ENCODE measurements around the gene WTIP. TPM values are rescaled to one million over a fixed set of nuclear protein-coding genes. Genes with fewer than 3 reads are reported as not detected.
"Not testable (repeated sequence)": the region's sequence is repeated elsewhere in the genome, so short reads cannot be mapped to it uniquely, and the experiment has no call there.

WTIP gene
- total RNA-seq, 2 donors from 2014 or later, result 22.9 to 40.8 TPM

DNA sequence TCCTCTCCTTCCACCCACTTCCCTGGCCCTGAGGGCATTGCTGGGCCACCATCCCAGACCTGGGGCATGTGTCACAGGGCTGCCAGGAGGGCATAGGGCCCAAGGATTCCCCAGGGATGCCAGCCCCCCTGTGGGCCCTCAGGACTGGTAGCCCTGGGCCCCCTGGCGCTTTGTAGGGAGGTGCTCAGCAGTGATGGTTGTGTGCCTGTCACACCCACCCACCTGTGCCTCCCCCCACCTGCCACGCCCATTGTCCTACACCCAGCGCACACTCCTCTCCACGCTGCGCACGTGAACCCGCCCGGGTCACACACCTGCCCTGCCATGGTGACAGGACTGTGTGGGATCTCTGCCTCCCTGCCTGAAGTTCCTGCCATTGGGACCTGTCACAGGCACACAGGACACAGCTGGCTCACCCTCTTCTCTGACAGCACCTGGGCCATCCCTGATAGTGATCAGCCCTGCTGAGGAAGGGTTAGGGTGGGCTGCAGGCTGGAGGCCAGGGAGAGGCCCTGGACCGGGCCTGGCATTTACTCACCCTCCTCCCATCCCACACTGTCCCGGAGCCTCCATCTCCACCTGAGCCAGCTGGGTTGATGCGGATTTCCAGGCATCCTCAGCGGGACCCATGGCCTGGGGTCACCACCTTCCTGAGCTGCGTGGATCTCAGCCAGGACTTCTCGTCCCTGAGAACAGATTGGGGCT is 23.9 kb downstream of the WTIP start:
- 80% methylated on average over 12 of the region's 14 CpGs for WGBS
- Histone ChIP-seq H3K36me3 (no peaks in the 10 kb centered on the region), H3K27ac (no peak overlapping the region), H3K27me3 (replicated peaks; ENCODE audit: insufficient read depth) (no peaks in the 10 kb centered on the region), H3K4me1 (replicated peaks) (no peaks in the 10 kb centered on the region), H3K4me3 (no peak overlapping the region), H3K9me3 (no peaks in the 10 kb centered on the region)
- intact Hi-C loops (cut with DNase I), result no loop called here
- no peak for TF ChIP-seq POLR2AphosphoS5 (IDR thresholded peaks at IDR 0.05)
- TF ChIP-seq, protein P1, sequence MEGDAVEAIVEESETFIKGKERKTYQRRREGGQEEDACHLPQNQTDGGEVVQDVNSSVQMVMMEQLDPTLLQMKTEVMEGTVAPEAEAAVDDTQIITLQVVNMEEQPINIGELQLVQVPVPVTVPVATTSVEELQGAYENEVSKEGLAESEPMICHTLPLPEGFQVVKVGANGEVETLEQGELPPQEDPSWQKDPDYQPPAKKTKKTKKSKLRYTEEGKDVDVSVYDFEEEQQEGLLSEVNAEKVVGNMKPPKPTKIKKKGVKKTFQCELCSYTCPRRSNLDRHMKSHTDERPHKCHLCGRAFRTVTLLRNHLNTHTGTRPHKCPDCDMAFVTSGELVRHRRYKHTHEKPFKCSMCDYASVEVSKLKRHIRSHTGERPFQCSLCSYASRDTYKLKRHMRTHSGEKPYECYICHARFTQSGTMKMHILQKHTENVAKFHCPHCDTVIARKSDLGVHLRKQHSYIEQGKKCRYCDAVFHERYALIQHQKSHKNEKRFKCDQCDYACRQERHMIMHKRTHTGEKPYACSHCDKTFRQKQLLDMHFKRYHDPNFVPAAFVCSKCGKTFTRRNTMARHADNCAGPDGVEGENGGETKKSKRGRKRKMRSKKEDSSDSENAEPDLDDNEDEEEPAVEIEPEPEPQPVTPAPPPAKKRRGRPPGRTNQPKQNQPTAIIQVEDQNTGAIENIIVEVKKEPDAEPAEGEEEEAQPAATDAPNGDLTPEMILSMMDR (IDR thresholded peaks at IDR 0.05), result no peak
- TF ChIP-seq POLR2A (IDR thresholded peaks at IDR 0.05), result no peak
- no peak for DNase-seq (ENCODE audit: low spot score)

DNA sequence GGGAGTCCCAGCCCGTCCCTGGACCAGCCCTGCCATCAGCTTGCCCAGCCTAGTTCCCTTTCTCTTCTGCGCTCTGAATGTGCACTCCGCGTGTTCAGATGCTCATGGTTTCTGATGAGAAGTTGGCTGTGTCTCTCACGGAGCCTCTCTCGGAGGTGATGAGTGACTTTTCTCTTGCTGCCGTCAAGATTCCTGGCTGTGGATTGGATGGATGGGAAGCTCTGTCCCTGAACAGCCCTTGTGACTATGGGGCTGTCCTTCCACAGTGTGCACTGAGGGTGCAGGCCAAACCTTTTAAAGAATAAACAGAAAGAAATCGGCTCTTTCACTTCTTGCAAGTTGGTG is 24.4 kb downstream of the WTIP start:
- H3K27me3 ChIP-seq (replicated peaks; ENCODE audit: insufficient read depth), result no peaks in the 10 kb centered on the region
- H3K36me3 ChIP-seq, result no peaks in the 10 kb centered on the region
- H3K27ac ChIP-seq, result no peak overlapping the region
- intact Hi-C loops (cut with DNase I), result no loop called here
- DNase-seq (ENCODE audit: low spot score), result no peak
- 48% methylated on average over 8 of the region's 8 CpGs for WGBS
- H3K9me3 ChIP-seq, result no peaks in the 10 kb centered on the region
- TF ChIP-seq POLR2AphosphoS5 (IDR thresholded peaks at IDR 0.05), result no peak
- TF ChIP-seq POLR2A (IDR thresholded peaks at IDR 0.05), result no peak
- TF ChIP-seq, protein P1 (IDR thresholded peaks at IDR 0.05), result no peak
- no peaks in the 10 kb centered on the region for H3K4me1 ChIP-seq (replicated peaks)
- no peak overlapping the region for H3K4me3 ChIP-seq

DNA sequence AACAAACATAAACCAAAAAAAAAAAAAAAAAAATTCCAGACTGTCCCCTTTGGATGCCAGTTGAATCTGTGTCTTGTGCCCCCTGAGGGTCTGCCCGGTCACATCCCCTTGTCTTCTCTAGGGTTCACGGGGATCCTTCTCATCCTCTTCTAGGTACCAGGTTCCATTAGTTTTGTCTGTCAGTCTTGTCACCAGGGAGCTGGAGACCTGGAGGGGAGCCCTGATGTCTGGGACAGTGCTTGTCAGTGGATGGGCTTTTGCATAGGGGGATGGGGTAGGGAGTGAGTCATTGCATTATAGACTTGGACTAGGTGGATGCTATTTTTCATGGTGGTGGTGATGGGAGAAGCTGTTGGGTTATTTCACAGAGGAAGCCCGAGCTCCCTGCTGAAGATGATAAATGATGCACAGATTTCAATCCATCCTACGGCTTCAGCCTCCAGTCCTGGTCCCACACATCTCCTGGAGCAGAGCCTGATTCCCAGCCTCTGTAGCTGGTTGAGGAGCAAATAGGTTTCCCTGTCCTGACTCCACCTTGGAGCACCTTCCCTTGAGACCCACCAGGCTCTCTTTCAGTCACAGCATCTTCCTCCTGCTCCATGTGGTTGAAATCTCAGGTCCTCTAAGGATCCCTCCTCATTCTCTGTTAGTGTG is 26.0 kb downstream of the WTIP start:
- H3K36me3 ChIP-seq, result no peaks in the 10 kb centered on the region
- no peaks in the 10 kb centered on the region for H3K27me3 ChIP-seq (replicated peaks; ENCODE audit: insufficient read depth)
- H3K4me3 ChIP-seq, result no peak overlapping the region
- no peak for DNase-seq (ENCODE audit: low spot score)
- TF ChIP-seq POLR2A (IDR thresholded peaks at IDR 0.05), result no peak
- no peak for TF ChIP-seq POLR2AphosphoS5 (IDR thresholded peaks at IDR 0.05)
- TF ChIP-seq, protein P1 (IDR thresholded peaks at IDR 0.05), result no peak
- H3K4me1 ChIP-seq (replicated peaks), result no peaks in the 10 kb centered on the region
- WGBS, result 88% methylated on average over 4 of the region's 4 CpGs
- no peak overlapping the region for H3K27ac ChIP-seq
- no peaks in the 10 kb centered on the region for H3K9me3 ChIP-seq
- intact Hi-C loops (cut with DNase I), result no loop called here

DNA sequence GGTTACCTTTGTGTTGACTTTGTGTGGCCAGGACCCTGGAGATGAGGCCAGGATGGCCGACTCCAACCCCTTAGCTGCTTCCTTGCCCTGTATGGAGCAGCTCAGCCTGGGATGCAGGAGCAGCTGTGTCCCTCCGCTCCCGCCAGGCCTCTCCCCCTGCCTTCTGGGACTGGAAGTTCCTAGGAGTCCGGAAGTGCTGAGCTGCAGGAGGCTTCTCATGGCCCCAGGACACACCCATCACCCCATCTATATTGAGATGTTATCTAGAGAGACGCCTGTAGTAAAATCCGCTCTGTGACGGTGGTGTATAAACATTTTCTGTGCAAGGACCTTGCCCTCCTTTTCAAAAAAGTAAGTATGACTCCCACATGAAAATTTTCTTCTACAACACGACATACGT is 27.0 kb downstream of the WTIP start:
- no peaks in the 10 kb centered on the region for H3K4me1 ChIP-seq (replicated peaks)
- no peak overlapping the region for H3K4me3 ChIP-seq
- H3K27ac ChIP-seq, result no peak overlapping the region
- no peaks in the 10 kb centered on the region for H3K27me3 ChIP-seq (replicated peaks; ENCODE audit: insufficient read depth)
- intact Hi-C loops (cut with DNase I), result no loop called here
- H3K9me3 ChIP-seq, result no peaks in the 10 kb centered on the region
- H3K36me3 ChIP-seq, result no peaks in the 10 kb centered on the region
- 27% methylated on average over 9 of the region's 9 CpGs for WGBS
- no peak for DNase-seq (ENCODE audit: low spot score)
- TF ChIP-seq POLR2A (IDR thresholded peaks at IDR 0.05) (no peak), POLR2AphosphoS5 (IDR thresholded peaks at IDR 0.05) (no peak)
- TF ChIP-seq, protein P1 (IDR thresholded peaks at IDR 0.05), result no peak

DNA sequence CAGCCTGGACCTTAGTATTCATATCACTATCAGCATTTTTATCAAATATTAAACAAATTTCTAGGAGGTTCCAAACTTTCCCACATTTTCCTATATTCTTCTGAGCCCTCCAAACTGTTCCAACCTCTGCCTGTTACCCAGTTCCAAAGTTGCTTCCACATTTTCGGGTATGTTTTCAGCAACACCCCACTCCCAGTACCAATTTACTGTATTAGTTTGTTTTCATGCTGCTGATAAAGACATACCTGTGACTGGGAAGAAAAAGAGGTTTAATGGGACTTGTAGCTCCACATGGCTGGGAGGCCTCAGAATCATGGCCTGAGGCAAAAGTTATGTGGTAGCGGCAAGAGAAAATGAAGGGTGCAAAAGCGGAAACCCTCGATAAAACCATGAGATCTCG is 29.3 kb downstream of the WTIP start:
- H3K4me3 ChIP-seq; H3K36me3 ChIP-seq; H3K9me3 ChIP-seq; H3K27ac ChIP-seq; H3K4me1 ChIP-seq (replicated peaks); H3K27me3 ChIP-seq (replicated peaks; ENCODE audit: insufficient read depth); DNase-seq (ENCODE audit: low spot score); intact Hi-C loops (cut with DNase I): not testable (repeated sequence)
- 76% methylated on average over 5 of the region's 5 CpGs for WGBS
